ENCODE data around the gene MAP3K13.

DNA sequence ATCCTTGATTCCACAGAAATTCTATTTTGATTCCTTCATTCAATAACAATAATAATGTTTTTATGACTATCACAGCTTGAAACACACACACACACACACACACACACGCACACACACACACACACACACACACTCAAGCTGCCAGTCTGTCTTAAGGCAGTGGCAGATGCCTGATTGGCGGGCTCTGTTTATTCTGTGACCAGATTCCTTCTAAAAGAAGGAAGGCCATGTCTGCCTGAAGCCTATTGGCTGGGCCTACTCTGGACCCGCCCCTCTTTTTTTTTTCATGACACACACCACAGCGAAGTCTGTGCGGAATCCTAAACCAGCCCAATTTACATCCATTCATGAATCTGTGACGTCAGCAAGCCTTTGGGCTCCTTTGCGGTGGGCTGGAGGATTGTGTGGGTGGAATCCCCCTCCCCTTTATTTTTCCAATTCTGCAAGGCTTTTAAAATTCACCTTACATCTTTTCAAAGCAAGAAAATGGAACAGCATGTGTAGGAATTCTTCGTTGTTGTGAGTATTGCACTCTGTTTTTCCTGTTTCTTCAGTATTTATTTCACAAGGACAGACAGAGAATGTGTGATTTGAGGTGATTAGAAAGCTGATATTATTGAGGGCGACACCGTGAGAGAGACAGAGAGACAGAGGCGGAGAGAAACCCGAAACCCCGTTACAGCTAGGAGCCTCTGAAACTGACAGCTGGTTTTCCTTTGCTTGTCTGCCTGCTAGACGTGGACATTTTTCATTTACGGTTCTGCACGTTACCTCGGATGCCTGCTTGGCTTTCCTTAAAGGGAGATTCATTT is at the start of gene MAP3K13:
- TF ChIP-seq L3MBTL2 (conservative IDR thresholded peaks at IDR 0.05) (no peak), LEF1 (IDR thresholded peaks at IDR 0.05; ENCODE audit: borderline replicate concordance) (no peak), SP1 (IDR thresholded peaks at IDR 0.05) (no peak), SUZ12 (IDR thresholded peaks at IDR 0.05) (no peak), TARDBP (IDR thresholded peaks at IDR 0.05) (no peak), FOXK2 (IDR thresholded peaks at IDR 0.05) (no peak), BHLHE40 (IDR thresholded peaks at IDR 0.05; ENCODE audit: borderline replicate concordance) (no peak), ELF4 (IDR thresholded peaks at IDR 0.05) (no peak)
- TF ChIP-seq, protein P1, sequence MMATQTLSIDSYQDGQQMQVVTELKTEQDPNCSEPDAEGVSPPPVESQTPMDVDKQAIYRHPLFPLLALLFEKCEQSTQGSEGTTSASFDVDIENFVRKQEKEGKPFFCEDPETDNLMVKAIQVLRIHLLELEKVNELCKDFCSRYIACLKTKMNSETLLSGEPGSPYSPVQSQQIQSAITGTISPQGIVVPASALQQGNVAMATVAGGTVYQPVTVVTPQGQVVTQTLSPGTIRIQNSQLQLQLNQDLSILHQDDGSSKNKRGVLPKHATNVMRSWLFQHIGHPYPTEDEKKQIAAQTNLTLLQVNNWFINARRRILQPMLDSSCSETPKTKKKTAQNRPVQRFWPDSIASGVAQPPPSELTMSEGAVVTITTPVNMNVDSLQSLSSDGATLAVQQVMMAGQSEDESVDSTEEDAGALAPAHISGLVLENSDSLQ (IDR thresholded peaks at IDR 0.05): peak; percentile 95

Measured in HEK293T (cell line).